ENCODE results near the gene CSNK1D. TPM values are rescaled to one million over a fixed set of nuclear protein-coding genes. Genes with fewer than 3 reads are reported as not detected.

Gene CSNK1D
- total and polyA plus RNA-seq, 2 donors = 41.7 to 122 TPM

GRCh38 chr17:82294064-82294773 is 20.7 kb upstream of the CSNK1D start:
- H3K4me3 ChIP-seq (ENCODE audit: low read depth, low read length) = no peak overlapping the region
- no peak for DNase-seq (ENCODE audit: extremely low spot score)
- 81% methylated on average over 15 of the region's 15 CpGs for WGBS
- peak overlapping the region; percentile 77 for H3K27ac ChIP-seq (ENCODE audit: low read depth)
- no peaks in the 10 kb centered on the region for H3K36me3 ChIP-seq (ENCODE audit: insufficient read depth)
- H3K4me1 ChIP-seq (ENCODE audit: insufficient read depth) = no peaks in the 10 kb centered on the region

- H3K4me1 ChIP-seq (ENCODE audit: insufficient read depth) = no peaks in the 10 kb centered on the region
- peak; percentile 95 for DNase-seq (ENCODE audit: extremely low spot score)
- peak overlapping the region; percentile 68 for H3K4me3 ChIP-seq (ENCODE audit: low read depth, low read length)
- peak overlapping the region; percentile 100 for H3K27ac ChIP-seq (ENCODE audit: low read depth)
- no peaks in the 10 kb centered on the region for H3K36me3 ChIP-seq (ENCODE audit: insufficient read depth)
- WGBS = 4% methylated on average over 86 of the region's 86 CpGs
Observed at GRCh38 chr17:82292251-82293154, 19.0 kb upstream of the CSNK1D start.

GRCh38 chr17:82291582-82292250 is 18.2 kb upstream of the CSNK1D start:
- no peak for DNase-seq (ENCODE audit: extremely low spot score)
- Histone ChIP-seq H3K27ac (ENCODE audit: low read depth) (no peak overlapping the region), H3K4me1 (ENCODE audit: insufficient read depth) (no peaks in the 10 kb centered on the region), H3K4me3 (ENCODE audit: low read depth, low read length) (peak overlapping the region; percentile 68), H3K36me3 (ENCODE audit: insufficient read depth) (no peaks in the 10 kb centered on the region)
- whole genome bisulfite sequencing = 86% methylated on average over 19 of the region's 19 CpGs

GRCh38 chr17:82287868-82288801 is 14.6 kb upstream of the CSNK1D start:
- Histone ChIP-seq H3K4me3 (ENCODE audit: low read depth, low read length) (no peak overlapping the region), H3K27ac (ENCODE audit: low read depth) (peak overlapping the region; percentile 47), H3K4me1 (ENCODE audit: insufficient read depth) (no peaks in the 10 kb centered on the region), H3K36me3 (ENCODE audit: insufficient read depth) (no peaks in the 10 kb centered on the region)
- 39% methylated on average over 19 of the region's 19 CpGs for WGBS
- DNase-seq (ENCODE audit: extremely low spot score) = no peak

- no peak for DNase-seq (ENCODE audit: extremely low spot score)
- WGBS = 86% methylated on average over 9 of the region's 9 CpGs
- peak overlapping the region; percentile 3 for H3K27ac ChIP-seq (ENCODE audit: low read depth)
- H3K4me3 ChIP-seq (ENCODE audit: low read depth, low read length) = no peak overlapping the region
- no peaks in the 10 kb centered on the region for H3K4me1 ChIP-seq (ENCODE audit: insufficient read depth)
- no peaks in the 10 kb centered on the region for H3K36me3 ChIP-seq (ENCODE audit: insufficient read depth)
Observed at GRCh38 chr17:82287013-82287867, 13.7 kb upstream of the CSNK1D start.

- H3K36me3 ChIP-seq (ENCODE audit: insufficient read depth) = no peaks in the 10 kb centered on the region
- H3K4me1 ChIP-seq (ENCODE audit: insufficient read depth) = no peaks in the 10 kb centered on the region
- H3K4me3 ChIP-seq (ENCODE audit: low read depth, low read length) = no peak overlapping the region
- H3K27ac ChIP-seq (ENCODE audit: low read depth) = no peak overlapping the region
- WGBS = 46% methylated on average over 8 of the region's 8 CpGs
- no peak for DNase-seq (ENCODE audit: extremely low spot score)
Observed at GRCh38 chr17:82285141-82285540, 11.6 kb upstream of the CSNK1D start.

GRCh38 chr17:82283208-82283749 is 9.8 kb upstream of the CSNK1D start:
- H3K4me3 ChIP-seq (ENCODE audit: low read depth, low read length) = no peak overlapping the region
- WGBS = 28% methylated on average over 13 of the region's 13 CpGs
- H3K27ac ChIP-seq (ENCODE audit: low read depth) = no peak overlapping the region
- no peaks in the 10 kb centered on the region for H3K4me1 ChIP-seq (ENCODE audit: insufficient read depth)
- H3K36me3 ChIP-seq (ENCODE audit: insufficient read depth) = no peaks in the 10 kb centered on the region
- DNase-seq (ENCODE audit: extremely low spot score) = no peak

- Histone ChIP-seq H3K27ac (ENCODE audit: low read depth) (no peak overlapping the region), H3K4me1 (ENCODE audit: insufficient read depth) (no peaks in the 10 kb centered on the region), H3K4me3 (ENCODE audit: low read depth, low read length) (no peak overlapping the region), H3K36me3 (ENCODE audit: insufficient read depth) (no peaks in the 10 kb centered on the region)
- WGBS = 82% methylated on average over 25 of the region's 25 CpGs
- no peak for DNase-seq (ENCODE audit: extremely low spot score)
Observed at GRCh38 chr17:82282239-82283207, 9.0 kb upstream of the CSNK1D start.

- Histone ChIP-seq H3K36me3 (ENCODE audit: insufficient read depth) (no peaks in the 10 kb centered on the region), H3K4me3 (ENCODE audit: low read depth, low read length) (no peak overlapping the region), H3K27ac (ENCODE audit: low read depth) (no peak overlapping the region), H3K4me1 (ENCODE audit: insufficient read depth) (no peaks in the 10 kb centered on the region)
- 78% methylated on average over 22 of the region's 22 CpGs for WGBS
- DNase-seq (ENCODE audit: extremely low spot score) = no peak
Observed at GRCh38 chr17:82281502-82282238, 8.2 kb upstream of the CSNK1D start.

GRCh38 chr17:82281076-82281475 is 7.6 kb upstream of the CSNK1D start:
- DNase-seq (ENCODE audit: extremely low spot score) = no peak
- H3K4me1 ChIP-seq (ENCODE audit: insufficient read depth) = no peaks in the 10 kb centered on the region
- H3K27ac ChIP-seq (ENCODE audit: low read depth) = no peak overlapping the region
- no peak overlapping the region for H3K4me3 ChIP-seq (ENCODE audit: low read depth, low read length)
- no peaks in the 10 kb centered on the region for H3K36me3 ChIP-seq (ENCODE audit: insufficient read depth)
- 78% methylated on average over 7 of the region's 7 CpGs for WGBS

- no peaks in the 10 kb centered on the region for H3K4me1 ChIP-seq (ENCODE audit: insufficient read depth)
- DNase-seq (ENCODE audit: extremely low spot score) = no peak
- H3K27ac ChIP-seq (ENCODE audit: low read depth) = no peak overlapping the region
- H3K4me3 ChIP-seq (ENCODE audit: low read depth, low read length) = no peak overlapping the region
- WGBS = 92% methylated on average over 8 of the region's 8 CpGs
- H3K36me3 ChIP-seq (ENCODE audit: insufficient read depth) = no peaks in the 10 kb centered on the region
Observed at GRCh38 chr17:82280537-82280936, 7.0 kb upstream of the CSNK1D start.
